ENCODE data around the gene RGS3. TPM values are rescaled to one million over a fixed set of nuclear protein-coding genes. Genes with fewer than 3 reads are reported as not detected.
A peak's percentile ranks its signal among the peaks of the same experiment; 100 is the strongest.
"Not testable (repeated sequence)": the region's sequence is repeated elsewhere in the genome, so short reads cannot be mapped to it uniquely, and the experiment has no call there.

The RGS3 gene
- total RNA-seq, 1 donor from 2014 or later = 18.9 TPM

DNA sequence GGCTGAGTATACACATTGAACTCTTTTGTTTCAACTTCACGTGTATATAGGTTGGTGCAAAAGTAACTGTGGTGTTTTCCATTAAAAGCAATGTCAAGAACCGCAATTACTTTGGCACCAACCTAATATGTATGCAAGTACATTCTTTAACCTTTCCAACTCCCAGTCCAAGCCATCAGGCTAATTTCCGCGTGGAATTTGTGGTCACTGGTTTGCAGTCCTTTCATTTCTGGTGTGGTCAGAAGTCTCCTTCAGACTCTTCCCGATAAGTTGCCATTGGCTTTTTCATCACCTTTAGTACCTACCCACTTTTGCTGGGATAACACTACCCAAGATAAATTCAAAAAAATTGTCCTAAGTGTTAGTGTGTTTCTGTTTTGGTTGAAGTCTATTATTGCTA lies 84.0 kb downstream of the RGS3 start:
- peaks cover 4% of the 10 kb centered on the region for H3K9me3 Mint-ChIP-seq (ENCODE audit: unreplicated experiment)
- no peaks in the 10 kb centered on the region for H3K36me3 Mint-ChIP-seq (ENCODE audit: unreplicated experiment)
- no peak overlapping the region for H3K27ac Mint-ChIP-seq (ENCODE audit: unreplicated experiment)
- H3K4me3 Mint-ChIP-seq (ENCODE audit: unreplicated experiment) = no peak overlapping the region
- peaks cover 37% of the 10 kb centered on the region for H3K4me1 Mint-ChIP-seq (ENCODE audit: low read depth, unreplicated experiment)
- peaks cover 8% of the 10 kb centered on the region for H3K27me3 Mint-ChIP-seq (ENCODE audit: unreplicated experiment)
- no peak for DNase-seq
- TF ChIP-seq, protein P1, sequence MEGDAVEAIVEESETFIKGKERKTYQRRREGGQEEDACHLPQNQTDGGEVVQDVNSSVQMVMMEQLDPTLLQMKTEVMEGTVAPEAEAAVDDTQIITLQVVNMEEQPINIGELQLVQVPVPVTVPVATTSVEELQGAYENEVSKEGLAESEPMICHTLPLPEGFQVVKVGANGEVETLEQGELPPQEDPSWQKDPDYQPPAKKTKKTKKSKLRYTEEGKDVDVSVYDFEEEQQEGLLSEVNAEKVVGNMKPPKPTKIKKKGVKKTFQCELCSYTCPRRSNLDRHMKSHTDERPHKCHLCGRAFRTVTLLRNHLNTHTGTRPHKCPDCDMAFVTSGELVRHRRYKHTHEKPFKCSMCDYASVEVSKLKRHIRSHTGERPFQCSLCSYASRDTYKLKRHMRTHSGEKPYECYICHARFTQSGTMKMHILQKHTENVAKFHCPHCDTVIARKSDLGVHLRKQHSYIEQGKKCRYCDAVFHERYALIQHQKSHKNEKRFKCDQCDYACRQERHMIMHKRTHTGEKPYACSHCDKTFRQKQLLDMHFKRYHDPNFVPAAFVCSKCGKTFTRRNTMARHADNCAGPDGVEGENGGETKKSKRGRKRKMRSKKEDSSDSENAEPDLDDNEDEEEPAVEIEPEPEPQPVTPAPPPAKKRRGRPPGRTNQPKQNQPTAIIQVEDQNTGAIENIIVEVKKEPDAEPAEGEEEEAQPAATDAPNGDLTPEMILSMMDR (IDR thresholded peaks at IDR 0.05; ENCODE audit: partially characterized antibody, unreplicated experiment) = no peak

DNA sequence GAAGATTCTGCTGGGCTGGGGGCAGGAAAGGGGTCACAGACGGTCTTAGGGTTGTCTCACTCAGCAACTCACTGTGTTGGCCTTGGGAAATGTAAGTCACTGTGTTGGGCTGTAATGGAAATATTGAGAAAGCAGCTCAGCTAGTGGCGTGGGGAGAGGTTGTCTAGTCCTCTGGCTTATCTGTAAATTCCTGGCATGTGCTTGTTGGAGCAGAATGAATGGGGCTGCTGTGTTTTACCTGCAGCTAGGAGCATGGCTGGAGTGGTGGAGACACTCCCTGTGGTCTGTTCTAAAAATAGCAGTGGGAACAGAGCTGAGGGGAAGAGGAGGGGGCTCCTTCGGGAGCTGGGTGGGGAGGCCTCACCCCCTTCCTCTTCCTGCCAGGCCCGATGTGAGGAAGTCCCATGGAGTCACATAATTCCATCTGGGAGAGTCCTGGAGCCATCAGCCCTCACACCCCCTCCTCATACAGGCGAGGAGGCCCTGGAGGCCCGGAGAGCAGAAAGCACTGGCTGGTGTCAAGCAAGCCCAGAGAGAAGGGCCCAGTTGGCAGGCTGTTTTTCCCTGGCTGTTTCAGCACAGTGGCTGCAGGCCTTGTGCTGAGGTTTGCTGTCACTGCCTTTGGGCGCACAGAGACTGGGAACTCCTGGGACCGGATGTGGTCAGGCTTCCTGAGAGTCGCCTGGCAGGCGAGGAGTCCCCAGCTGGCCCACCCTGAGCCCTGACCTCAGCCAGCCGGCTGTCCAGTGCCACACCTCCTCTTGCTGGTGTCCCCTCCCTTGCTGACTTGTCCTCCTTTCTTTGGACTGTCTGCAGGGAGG lies 84.9 kb downstream of the RGS3 start:
- Mint-ChIP-seq H3K36me3 (ENCODE audit: unreplicated experiment) (no peaks in the 10 kb centered on the region), H3K9me3 (ENCODE audit: unreplicated experiment) (peaks cover 4% of the 10 kb centered on the region), H3K27me3 (ENCODE audit: unreplicated experiment) (peaks cover 8% of the 10 kb centered on the region), H3K27ac (ENCODE audit: unreplicated experiment) (peak overlapping the region; percentile 35), H3K4me1 (ENCODE audit: low read depth, unreplicated experiment) (peaks cover 29% of the 10 kb centered on the region), H3K4me3 (ENCODE audit: unreplicated experiment) (no peak overlapping the region)
- DNase-seq = no peak
- TF ChIP-seq, protein P1 (IDR thresholded peaks at IDR 0.05; ENCODE audit: partially characterized antibody, unreplicated experiment) = no peak

DNA sequence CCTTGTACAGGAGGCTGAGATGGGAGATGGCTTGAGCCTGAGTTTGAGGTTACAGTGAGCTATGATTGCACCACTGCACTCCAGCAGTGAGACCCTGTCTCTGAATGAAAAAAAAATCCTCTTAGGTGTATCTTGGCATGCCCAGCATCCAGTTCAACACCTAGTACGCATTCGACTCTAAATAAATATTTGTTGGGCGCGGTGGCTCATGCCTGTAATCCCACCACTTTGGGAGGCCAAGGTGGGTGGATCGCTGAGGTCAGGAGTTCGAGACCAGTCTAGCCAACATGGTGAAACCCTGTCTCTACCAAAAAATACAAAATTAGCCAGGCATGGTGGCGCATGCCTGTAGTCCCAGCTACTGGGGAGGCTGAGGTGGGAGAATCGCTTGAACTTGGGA lies 86.4 kb downstream of the RGS3 start:
- H3K36me3 Mint-ChIP-seq (ENCODE audit: unreplicated experiment); DNase-seq; H3K27ac Mint-ChIP-seq (ENCODE audit: unreplicated experiment); H3K4me3 Mint-ChIP-seq (ENCODE audit: unreplicated experiment); H3K27me3 Mint-ChIP-seq (ENCODE audit: unreplicated experiment); H3K9me3 Mint-ChIP-seq (ENCODE audit: unreplicated experiment): not testable (repeated sequence)
- peaks cover 16% of the 10 kb centered on the region for H3K4me1 Mint-ChIP-seq (ENCODE audit: low read depth, unreplicated experiment)

DNA sequence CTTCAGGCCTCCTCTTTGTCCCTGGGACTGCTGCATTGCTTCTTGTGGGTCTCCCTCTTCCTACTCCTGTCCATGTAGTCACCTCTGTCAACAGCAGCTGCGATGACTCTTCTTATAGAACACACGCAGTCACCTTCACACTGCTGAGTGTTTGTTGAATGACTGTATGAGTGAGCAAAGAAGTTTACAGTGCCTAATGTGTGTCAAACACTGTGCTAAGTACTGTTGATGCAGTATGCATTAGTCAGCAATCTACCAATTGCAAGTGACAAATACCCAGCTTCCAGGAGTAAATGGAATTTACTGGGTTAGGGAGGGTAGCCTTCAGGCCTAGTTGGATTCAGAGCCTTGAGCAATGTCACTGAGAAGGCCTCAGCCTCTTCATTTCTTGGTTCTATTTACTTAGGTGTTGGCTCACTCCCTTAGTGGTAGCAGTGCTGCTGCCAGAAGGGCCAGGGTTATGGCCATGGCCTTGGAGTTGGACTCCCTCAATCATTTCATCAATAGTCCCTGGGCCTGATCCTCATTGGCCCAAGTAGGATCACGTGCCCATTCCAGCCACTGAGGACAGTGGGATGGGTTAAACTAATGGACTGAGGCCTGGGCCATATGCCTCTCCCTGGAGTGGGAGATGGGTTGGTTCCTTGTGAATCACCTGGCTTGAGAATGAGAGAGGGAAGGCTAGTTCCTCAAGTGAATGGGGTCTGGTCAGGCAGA lies 93.5 kb downstream of the RGS3 start:
- no peak overlapping the region for H3K4me3 Mint-ChIP-seq (ENCODE audit: unreplicated experiment)

DNA sequence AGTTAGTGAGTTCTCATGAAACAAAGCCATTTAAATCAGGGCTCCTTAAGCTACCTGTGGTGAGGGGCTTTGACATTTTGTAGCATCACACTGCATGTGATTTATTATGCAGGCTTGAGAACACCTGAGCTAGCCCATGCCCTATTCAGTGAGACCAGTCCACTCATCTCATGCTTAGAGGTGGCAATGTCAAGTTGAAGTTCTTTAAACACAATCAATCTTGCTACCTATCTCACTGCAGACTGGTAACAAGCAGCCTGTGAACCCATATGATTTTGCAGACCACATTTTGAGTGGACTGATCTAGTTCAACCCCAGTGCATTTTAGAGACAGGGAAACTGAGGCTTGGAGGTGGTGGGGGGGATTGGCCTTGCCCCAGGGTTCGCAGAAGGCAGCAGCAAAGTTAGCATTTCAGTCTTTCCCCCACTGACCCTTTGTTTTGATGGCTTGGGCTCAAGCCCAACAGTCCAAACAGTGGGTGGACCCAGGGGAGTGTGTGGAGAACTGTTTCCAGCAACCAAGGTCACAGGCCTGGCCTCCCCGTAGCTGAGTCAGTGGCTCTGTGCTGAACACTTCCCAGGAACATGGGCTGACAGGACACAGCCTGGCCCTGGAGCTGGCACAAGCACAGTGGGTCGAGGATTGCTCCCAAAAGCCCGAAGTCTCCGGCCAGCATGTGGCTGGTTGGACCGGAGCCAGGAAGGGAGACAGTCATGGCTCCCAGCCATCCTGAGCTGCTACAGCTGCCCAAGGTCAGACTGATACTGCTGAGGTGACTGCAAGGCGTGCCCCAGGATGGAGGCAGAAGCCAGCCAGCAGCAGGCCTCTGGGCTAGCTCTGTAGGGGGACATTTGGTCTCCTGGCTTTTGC lies 95.3 kb downstream of the RGS3 start:
- Mint-ChIP-seq H3K4me3 (ENCODE audit: unreplicated experiment) (no peak overlapping the region), H3K27ac (ENCODE audit: unreplicated experiment) (no peak overlapping the region), H3K36me3 (ENCODE audit: unreplicated experiment) (no peaks in the 10 kb centered on the region), H3K9me3 (ENCODE audit: unreplicated experiment) (peaks cover 9% of the 10 kb centered on the region), H3K4me1 (ENCODE audit: low read depth, unreplicated experiment) (no peaks in the 10 kb centered on the region), H3K27me3 (ENCODE audit: unreplicated experiment) (peaks cover 7% of the 10 kb centered on the region)
- DNase-seq = no peak
- TF ChIP-seq, protein P1 (IDR thresholded peaks at IDR 0.05; ENCODE audit: partially characterized antibody, unreplicated experiment) = no peak

More for the DNA sequence above, 93.5 kb downstream of the RGS3 start:
- peaks cover 2% of the 10 kb centered on the region for H3K27me3 Mint-ChIP-seq (ENCODE audit: unreplicated experiment)
- peaks cover 7% of the 10 kb centered on the region for H3K9me3 Mint-ChIP-seq (ENCODE audit: unreplicated experiment)
- TF ChIP-seq, protein P1 (IDR thresholded peaks at IDR 0.05; ENCODE audit: partially characterized antibody, unreplicated experiment) = no peak
- DNase-seq = no peak
- H3K36me3 Mint-ChIP-seq (ENCODE audit: unreplicated experiment) = no peaks in the 10 kb centered on the region
- no peaks in the 10 kb centered on the region for H3K4me1 Mint-ChIP-seq (ENCODE audit: low read depth, unreplicated experiment)
- no peak overlapping the region for H3K27ac Mint-ChIP-seq (ENCODE audit: unreplicated experiment)
